Thyroid gland (tissue), 4 donors: ENCODE results near the gene ALDH3A1.

ENCODE experiments used
- POLR2A ChIP-seq, 2 donors: fragments of 450-650 bp; IDR thresholded peaks; one replicate each; pipeline ENCODE4 v1.6.1; 2017; ENCODE audit warnings: antibody characterized with exemption in 2 of 2, mild to moderate bottlenecking in 2 of 2, moderate library complexity in 1 of 2
- TF ChIP-seq, protein P1 (sequence below), 6 experiments: fragments of 200-600 bp in 3 of 6; fragments of 450-650 bp in 3 of 6; sonication (generic) in 3 of 6; IDR thresholded peaks; one replicate each; pipeline ENCODE4 v1.5.1; 2016 to 2019; ENCODE audit warnings: antibody characterized with exemption in 6 of 6, mild to moderate bottlenecking in 2 of 6, inconsistent platforms in 1 of 6, moderate library complexity in 1 of 6

DNA sequence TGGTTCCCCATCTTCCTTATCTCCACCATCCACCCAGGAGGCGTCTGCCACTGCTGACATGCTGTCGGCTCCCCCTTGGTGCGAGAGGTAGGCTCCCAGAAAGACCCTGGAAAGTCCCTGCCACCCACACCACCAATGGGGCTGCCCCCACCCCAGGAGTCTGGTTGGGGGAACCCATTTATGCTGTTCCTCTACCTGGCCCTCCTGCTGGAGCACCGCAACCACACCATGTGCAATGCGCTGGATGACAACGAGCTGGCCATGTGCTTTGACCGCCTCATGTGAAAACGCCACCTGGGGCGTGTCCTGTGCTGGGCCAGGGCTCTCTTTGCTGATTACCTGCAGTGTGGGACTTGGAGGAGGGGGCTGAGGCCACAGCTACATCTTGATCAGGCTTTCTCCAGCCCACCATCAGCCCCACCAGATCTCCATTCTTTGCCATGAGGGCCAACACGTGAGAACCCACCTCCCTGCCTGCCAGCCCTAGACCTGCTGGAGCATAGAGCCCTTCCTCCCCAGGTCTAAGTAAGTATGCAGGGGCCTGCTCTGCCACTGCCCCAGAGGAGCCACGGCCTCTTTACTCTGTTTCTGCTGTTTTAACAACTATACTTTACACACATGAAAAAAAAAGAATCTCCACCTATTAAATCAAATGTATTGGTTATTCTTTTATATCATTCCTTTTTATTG lies 7.9 kb upstream of the ALDH3A1 start:
- no peak for TF ChIP-seq POLR2A (IDR thresholded peaks at IDR 0.05)
- TF ChIP-seq, protein P1, sequence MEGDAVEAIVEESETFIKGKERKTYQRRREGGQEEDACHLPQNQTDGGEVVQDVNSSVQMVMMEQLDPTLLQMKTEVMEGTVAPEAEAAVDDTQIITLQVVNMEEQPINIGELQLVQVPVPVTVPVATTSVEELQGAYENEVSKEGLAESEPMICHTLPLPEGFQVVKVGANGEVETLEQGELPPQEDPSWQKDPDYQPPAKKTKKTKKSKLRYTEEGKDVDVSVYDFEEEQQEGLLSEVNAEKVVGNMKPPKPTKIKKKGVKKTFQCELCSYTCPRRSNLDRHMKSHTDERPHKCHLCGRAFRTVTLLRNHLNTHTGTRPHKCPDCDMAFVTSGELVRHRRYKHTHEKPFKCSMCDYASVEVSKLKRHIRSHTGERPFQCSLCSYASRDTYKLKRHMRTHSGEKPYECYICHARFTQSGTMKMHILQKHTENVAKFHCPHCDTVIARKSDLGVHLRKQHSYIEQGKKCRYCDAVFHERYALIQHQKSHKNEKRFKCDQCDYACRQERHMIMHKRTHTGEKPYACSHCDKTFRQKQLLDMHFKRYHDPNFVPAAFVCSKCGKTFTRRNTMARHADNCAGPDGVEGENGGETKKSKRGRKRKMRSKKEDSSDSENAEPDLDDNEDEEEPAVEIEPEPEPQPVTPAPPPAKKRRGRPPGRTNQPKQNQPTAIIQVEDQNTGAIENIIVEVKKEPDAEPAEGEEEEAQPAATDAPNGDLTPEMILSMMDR (IDR thresholded peaks at IDR 0.05): no peak
